ENCODE results near the gene PDLIM1.
A peak's percentile ranks its signal among the peaks of the same experiment; 100 is the strongest.

Gene PDLIM1
- long read RNA-seq, result 0 reads

GRCh38 chr10:95290461-95291364, at the start of gene PDLIM1:
Gene PDLIM1 (minus strand): TSS chr10:95291003. CDS start chr10:95290915, 88 bp downstream.
- Histone ChIP-seq H3K27me3 (ENCODE audit: insufficient read depth, poor library complexity, severe bottlenecking) (peaks cover 50% of the 10 kb centered on the region), H3K27ac (replicated peaks) (no peak within 1 kb of the TSS), H3K4me3 (replicated peaks; ENCODE audit: insufficient read depth, low read length) (peak within 1 kb of the TSS; percentile 16; the same call in 1 of the 2 replicates)
- no peak for DNase-seq (ENCODE audit: low read depth in 1 of 2, low spot score in 1 of 2)
- TF ChIP-seq, protein P1, sequence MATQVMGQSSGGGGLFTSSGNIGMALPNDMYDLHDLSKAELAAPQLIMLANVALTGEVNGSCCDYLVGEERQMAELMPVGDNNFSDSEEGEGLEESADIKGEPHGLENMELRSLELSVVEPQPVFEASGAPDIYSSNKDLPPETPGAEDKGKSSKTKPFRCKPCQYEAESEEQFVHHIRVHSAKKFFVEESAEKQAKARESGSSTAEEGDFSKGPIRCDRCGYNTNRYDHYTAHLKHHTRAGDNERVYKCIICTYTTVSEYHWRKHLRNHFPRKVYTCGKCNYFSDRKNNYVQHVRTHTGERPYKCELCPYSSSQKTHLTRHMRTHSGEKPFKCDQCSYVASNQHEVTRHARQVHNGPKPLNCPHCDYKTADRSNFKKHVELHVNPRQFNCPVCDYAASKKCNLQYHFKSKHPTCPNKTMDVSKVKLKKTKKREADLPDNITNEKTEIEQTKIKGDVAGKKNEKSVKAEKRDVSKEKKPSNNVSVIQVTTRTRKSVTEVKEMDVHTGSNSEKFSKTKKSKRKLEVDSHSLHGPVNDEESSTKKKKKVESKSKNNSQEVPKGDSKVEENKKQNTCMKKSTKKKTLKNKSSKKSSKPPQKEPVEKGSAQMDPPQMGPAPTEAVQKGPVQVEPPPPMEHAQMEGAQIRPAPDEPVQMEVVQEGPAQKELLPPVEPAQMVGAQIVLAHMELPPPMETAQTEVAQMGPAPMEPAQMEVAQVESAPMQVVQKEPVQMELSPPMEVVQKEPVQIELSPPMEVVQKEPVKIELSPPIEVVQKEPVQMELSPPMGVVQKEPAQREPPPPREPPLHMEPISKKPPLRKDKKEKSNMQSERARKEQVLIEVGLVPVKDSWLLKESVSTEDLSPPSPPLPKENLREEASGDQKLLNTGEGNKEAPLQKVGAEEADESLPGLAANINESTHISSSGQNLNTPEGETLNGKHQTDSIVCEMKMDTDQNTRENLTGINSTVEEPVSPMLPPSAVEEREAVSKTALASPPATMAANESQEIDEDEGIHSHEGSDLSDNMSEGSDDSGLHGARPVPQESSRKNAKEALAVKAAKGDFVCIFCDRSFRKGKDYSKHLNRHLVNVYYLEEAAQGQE (IDR thresholded peaks at IDR 0.05; ENCODE audit: insufficient replicate concordance, low read depth), result no peak
- TF ChIP-seq, protein P2, sequence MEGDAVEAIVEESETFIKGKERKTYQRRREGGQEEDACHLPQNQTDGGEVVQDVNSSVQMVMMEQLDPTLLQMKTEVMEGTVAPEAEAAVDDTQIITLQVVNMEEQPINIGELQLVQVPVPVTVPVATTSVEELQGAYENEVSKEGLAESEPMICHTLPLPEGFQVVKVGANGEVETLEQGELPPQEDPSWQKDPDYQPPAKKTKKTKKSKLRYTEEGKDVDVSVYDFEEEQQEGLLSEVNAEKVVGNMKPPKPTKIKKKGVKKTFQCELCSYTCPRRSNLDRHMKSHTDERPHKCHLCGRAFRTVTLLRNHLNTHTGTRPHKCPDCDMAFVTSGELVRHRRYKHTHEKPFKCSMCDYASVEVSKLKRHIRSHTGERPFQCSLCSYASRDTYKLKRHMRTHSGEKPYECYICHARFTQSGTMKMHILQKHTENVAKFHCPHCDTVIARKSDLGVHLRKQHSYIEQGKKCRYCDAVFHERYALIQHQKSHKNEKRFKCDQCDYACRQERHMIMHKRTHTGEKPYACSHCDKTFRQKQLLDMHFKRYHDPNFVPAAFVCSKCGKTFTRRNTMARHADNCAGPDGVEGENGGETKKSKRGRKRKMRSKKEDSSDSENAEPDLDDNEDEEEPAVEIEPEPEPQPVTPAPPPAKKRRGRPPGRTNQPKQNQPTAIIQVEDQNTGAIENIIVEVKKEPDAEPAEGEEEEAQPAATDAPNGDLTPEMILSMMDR (IDR thresholded peaks at IDR 0.05; ENCODE audit: insufficient read depth, low read length), result no peak
- TF ChIP-seq SPI1 (IDR thresholded peaks at IDR 0.05; ENCODE audit: borderline replicate concordance, low read depth), result no peak
- no peak for TF ChIP-seq GABPA (IDR thresholded peaks at IDR 0.05; ENCODE audit: low read depth)
- TF ChIP-seq POLR2AphosphoS5 (IDR thresholded peaks at IDR 0.05; ENCODE audit: low read depth), result no peak

DNA sequence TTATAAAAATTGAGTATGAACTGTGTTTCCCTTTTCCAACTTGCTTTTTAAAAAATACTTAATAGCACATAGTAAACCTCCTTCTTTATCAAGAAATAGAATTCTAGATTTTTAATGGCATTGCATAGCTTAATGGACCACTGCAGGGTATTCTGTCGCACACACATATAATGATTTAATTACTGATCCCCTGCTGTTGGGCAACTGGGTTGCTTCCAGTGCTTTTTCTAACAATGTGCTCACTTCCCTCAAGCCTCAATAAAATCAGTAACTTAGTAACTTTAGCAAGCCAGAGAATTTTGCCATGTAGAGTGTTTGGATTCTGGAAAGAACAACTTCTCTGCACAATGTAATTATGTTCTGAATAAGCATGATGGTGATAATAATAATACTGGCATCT, 49.1 kb upstream of the PDLIM1 start:
- no peak for DNase-seq (ENCODE audit: low read depth in 1 of 2, low spot score in 1 of 2)
- H3K27ac ChIP-seq (replicated peaks), result no peak overlapping the region
- TF ChIP-seq, protein P1 (IDR thresholded peaks at IDR 0.05; ENCODE audit: insufficient replicate concordance, low read depth), result no peak
- TF ChIP-seq POLR2AphosphoS5 (IDR thresholded peaks at IDR 0.05; ENCODE audit: low read depth) (no peak), GABPA (IDR thresholded peaks at IDR 0.05; ENCODE audit: low read depth) (no peak), SPI1 (IDR thresholded peaks at IDR 0.05; ENCODE audit: borderline replicate concordance, low read depth) (no peak)
- TF ChIP-seq, protein P2 (IDR thresholded peaks at IDR 0.05; ENCODE audit: insufficient read depth, low read length), result no peak
- no peak overlapping the region for H3K4me3 ChIP-seq (replicated peaks; ENCODE audit: insufficient read depth, low read length)
- H3K27me3 ChIP-seq (ENCODE audit: insufficient read depth, poor library complexity, severe bottlenecking), result peaks cover 4% of the 10 kb centered on the region

DNA sequence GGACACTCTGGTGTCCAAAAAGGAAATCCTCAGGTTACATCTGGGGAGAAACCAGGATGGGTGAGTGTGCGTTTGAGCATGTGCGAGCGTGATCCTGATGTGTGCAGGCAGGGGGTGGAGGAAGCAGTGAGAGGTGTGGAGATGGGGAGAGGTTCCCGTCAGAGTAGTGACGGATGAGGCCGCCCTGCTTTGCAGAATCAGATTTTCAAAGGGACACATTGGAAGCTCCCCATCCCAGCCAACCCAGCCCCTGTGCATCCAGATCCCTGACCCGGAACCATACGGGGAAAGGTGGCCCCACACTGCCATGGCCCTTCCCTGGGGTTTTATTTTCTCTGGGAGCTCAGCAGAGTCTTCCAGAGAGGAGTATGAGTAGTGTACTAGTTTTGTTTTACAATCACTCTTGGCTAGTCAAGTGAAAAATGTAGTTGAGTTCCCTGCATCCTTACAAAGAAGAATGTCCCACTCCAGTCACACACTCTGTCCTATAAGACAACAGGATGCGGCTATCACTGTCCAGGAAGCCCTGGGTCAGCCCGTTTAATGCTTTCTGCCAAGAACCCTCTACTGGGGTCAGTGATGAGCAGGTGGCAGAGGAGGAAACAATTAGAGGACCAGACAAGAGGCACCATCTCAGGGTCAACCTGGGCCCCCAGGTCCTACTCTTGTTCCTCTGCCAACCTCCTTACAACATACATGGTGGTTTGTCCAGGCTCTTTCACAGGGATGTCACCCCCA, 46.8 kb upstream of the PDLIM1 start:
- TF ChIP-seq POLR2AphosphoS5 (IDR thresholded peaks at IDR 0.05; ENCODE audit: low read depth), result no peak
- TF ChIP-seq SPI1 (IDR thresholded peaks at IDR 0.05; ENCODE audit: borderline replicate concordance, low read depth), result no peak
- TF ChIP-seq, protein P2 (IDR thresholded peaks at IDR 0.05; ENCODE audit: insufficient read depth, low read length), result no peak
- TF ChIP-seq GABPA (IDR thresholded peaks at IDR 0.05; ENCODE audit: low read depth), result no peak
- TF ChIP-seq, protein P1 (IDR thresholded peaks at IDR 0.05; ENCODE audit: insufficient replicate concordance, low read depth), result no peak
- Histone ChIP-seq H3K27me3 (ENCODE audit: insufficient read depth, poor library complexity, severe bottlenecking) (no peaks in the 10 kb centered on the region), H3K27ac (replicated peaks) (no peak overlapping the region), H3K4me3 (replicated peaks; ENCODE audit: insufficient read depth, low read length) (no peak overlapping the region)
- no peak for DNase-seq (ENCODE audit: low read depth in 1 of 2, low spot score in 1 of 2)

Data from HL-60 (cell line).